Stimulated activated naive CD8-positive, alpha-beta T cell treated with anti-CD3 and anti-CD28 coated beads, Interleukin-15, Interleukin-2, amounts not matched to agents 100 ng/mL and 50 ng/mL, for 24 hours (primary cell): Measurements from ENCODE around the gene ASIC3.

Experiments used
- H3K27ac Mint-ChIP-seq: one replicate; pipeline ENCODE4 v1.8.0; 2021; ENCODE audit warnings: mild to moderate bottlenecking, mixed read lengths
- H3K27me3 Mint-ChIP-seq: one replicate; pipeline ENCODE4 v1.8.0; 2021; ENCODE audit warnings: mixed read lengths
- H3K36me3 Mint-ChIP-seq: one replicate; pipeline ENCODE4 v1.8.0; 2021; ENCODE audit warnings: low read depth, mixed read lengths
- H3K4me1 Mint-ChIP-seq: one replicate; pipeline ENCODE4 v1.8.0; 2021; ENCODE audit warnings: low read depth, mixed read lengths
- H3K4me3 Mint-ChIP-seq: one replicate; pipeline ENCODE4 v1.8.0; 2021; ENCODE audit warnings: mild to moderate bottlenecking, mixed read lengths
- H3K9me3 Mint-ChIP-seq: one replicate; pipeline ENCODE4 v1.8.0; 2021; ENCODE audit warnings: mixed read lengths

Gene ASIC3

GRCh38 chr7:151053096-151053495, 4.8 kb downstream of the ASIC3 start:
- no peaks in the 10 kb centered on the region for H3K27me3 Mint-ChIP-seq
- H3K9me3 Mint-ChIP-seq: no peaks in the 10 kb centered on the region
- no peak overlapping the region for H3K27ac Mint-ChIP-seq
- H3K4me1 Mint-ChIP-seq: peaks cover 13% of the 10 kb centered on the region
- no peaks in the 10 kb centered on the region for H3K36me3 Mint-ChIP-seq
- H3K4me3 Mint-ChIP-seq: no peak overlapping the region

DNA sequence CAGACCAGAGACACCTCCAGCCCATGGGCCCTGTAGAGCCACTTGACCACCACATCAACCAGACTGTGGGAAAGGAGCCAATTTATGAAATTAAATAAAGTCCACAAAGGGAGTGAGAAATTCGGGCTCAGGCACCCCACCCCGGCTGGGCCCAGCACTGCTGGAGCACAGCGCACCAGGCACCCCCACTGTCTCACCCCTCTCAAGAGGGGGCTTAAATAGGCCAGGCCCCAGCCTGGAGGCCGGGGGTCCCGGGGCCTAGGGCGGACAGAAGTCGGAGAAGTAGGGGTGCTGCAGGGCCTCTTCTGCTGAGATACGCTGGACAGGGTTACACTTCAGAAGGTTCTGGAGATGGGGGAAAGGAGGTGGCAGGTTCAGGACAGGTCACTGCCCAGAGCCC, 5.4 kb downstream of the ASIC3 start:
- Mint-ChIP-seq H3K4me1 (peaks cover 19% of the 10 kb centered on the region), H3K9me3 (no peaks in the 10 kb centered on the region), H3K27me3 (no peaks in the 10 kb centered on the region), H3K36me3 (no peaks in the 10 kb centered on the region), H3K27ac (no peak overlapping the region), H3K4me3 (no peak overlapping the region)

DNA sequence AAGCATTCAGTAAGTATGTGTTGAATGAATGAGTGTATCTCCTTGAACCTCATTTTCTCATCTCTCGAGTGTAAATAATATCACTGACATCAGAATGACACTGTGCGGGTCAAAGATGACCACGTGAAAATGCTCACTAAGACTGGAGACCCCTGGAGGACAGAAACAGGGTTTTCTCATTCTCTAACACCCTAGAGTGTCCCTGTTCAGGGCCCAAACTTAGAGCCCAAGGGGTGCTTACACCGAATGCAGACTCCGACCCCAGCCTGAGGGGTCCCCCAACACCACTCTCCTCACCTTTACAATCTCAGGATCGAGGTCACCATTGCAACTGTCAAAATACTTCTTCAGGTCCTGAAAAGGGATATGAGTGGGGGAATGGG, 7.9 kb downstream of the ASIC3 start:
- H3K4me3 Mint-ChIP-seq: peak overlapping the region; percentile 93
- no peak overlapping the region for H3K27ac Mint-ChIP-seq
- no peaks in the 10 kb centered on the region for H3K9me3 Mint-ChIP-seq
- no peaks in the 10 kb centered on the region for H3K27me3 Mint-ChIP-seq
- no peaks in the 10 kb centered on the region for H3K36me3 Mint-ChIP-seq
- peaks cover 30% of the 10 kb centered on the region for H3K4me1 Mint-ChIP-seq

- H3K27me3 Mint-ChIP-seq: no peaks in the 10 kb centered on the region
- H3K36me3 Mint-ChIP-seq: no peaks in the 10 kb centered on the region
- H3K27ac Mint-ChIP-seq: peak overlapping the region; percentile 16
- peaks cover 34% of the 10 kb centered on the region for H3K4me1 Mint-ChIP-seq
- peak overlapping the region; percentile 93 for H3K4me3 Mint-ChIP-seq
- H3K9me3 Mint-ChIP-seq: no peaks in the 10 kb centered on the region
Observed at GRCh38 chr7:151056666-151057505, 8.6 kb downstream of the ASIC3 start.

DNA sequence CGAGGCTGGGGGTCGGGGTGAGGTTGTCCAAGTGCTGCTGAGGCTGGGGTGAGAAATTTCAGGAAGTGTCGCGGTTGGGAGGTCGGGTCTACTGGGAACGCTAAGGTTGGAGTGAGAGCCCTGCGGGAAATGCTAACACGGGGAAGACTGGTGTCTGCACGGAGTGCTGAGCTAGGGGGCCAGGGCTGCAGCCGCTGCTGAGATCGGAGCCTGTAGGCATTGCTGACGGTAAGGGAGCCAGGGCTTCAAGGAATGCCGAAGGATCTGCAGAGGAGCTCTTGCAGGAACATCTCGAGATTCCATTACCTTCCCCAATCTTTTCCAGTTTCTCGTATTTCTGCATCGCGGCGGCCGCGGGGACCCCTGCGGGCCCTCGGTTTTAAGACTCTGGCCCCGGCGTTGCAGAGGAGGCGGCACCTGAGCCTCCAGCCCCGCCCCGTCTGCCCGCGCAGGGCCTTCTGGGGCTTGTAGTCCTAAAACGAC, 9.2 kb downstream of the ASIC3 start, which contains the start of gene CDK5:
CDK5 (minus strand) TSS at position 392 of the 483 bp plus-strand sequence; CDS start at position 343, 49 bp downstream.
- no peaks in the 10 kb centered on the region for H3K36me3 Mint-ChIP-seq
- peaks cover 34% of the 10 kb centered on the region for H3K4me1 Mint-ChIP-seq
- H3K27ac Mint-ChIP-seq: peak within 1 kb of the TSS; percentile 91
- peak within 1 kb of the TSS; percentile 93 for H3K4me3 Mint-ChIP-seq
- no peaks in the 10 kb centered on the region for H3K27me3 Mint-ChIP-seq
- H3K9me3 Mint-ChIP-seq: no peaks in the 10 kb centered on the region

- peaks cover 34% of the 10 kb centered on the region for H3K4me1 Mint-ChIP-seq
- peak overlapping the region; percentile 91 for H3K27ac Mint-ChIP-seq
- H3K36me3 Mint-ChIP-seq: no peaks in the 10 kb centered on the region
- H3K9me3 Mint-ChIP-seq: no peaks in the 10 kb centered on the region
- peak overlapping the region; percentile 93 for H3K4me3 Mint-ChIP-seq
- H3K27me3 Mint-ChIP-seq: no peaks in the 10 kb centered on the region
Observed at GRCh38 chr7:151057989-151058780, 9.9 kb downstream of the ASIC3 start.

- no peaks in the 10 kb centered on the region for H3K9me3 Mint-ChIP-seq
- peak overlapping the region; percentile 91 for H3K27ac Mint-ChIP-seq
- no peaks in the 10 kb centered on the region for H3K36me3 Mint-ChIP-seq
- peaks cover 34% of the 10 kb centered on the region for H3K4me1 Mint-ChIP-seq
- H3K27me3 Mint-ChIP-seq: no peaks in the 10 kb centered on the region
- H3K4me3 Mint-ChIP-seq: peak overlapping the region; percentile 93
Observed at GRCh38 chr7:151058781-151059366, 10.5 kb downstream of the ASIC3 start.

DNA sequence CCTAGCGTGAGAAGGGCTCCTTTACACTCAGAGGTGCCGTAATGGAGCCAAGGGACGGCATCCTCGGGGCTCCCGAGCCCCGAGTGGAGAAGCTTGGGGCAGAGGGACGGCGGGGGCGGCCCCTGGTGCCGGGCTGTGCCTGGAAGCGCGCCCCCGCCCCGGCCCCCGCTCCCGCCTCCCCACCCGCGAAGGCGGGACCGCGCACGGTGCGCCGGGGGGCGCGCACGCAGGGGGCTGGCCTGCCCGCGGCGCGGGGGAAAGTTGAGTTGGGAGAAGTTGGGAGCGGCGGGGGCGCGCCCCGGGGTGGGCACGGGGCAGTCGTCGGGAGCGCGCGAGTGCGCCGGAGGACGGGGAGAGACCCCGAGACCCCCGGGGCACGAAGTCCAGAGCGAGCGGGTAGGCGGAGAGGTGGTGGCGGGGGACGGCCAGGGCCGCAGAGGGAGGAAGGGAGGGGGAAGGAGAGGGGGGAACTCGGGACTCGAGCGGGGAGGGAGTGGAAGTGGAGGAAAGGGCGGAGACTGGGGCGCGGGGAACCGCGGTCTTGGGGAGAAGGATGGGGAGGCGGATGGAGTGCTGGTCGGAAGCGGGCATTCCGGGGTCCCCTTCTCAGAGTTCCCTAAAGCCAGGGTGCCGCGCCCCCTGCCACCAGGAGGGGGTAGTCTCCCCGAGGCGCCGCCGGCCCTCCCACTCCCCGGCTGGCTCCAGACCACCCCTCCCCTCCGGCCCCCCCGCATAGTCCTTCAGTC, 11.2 kb downstream of the ASIC3 start, which contains the start of gene SLC4A2:
SLC4A2 (plus strand) TSS at position 223 of the 746 bp plus-strand sequence. CDS start 2,399 bp downstream, outside the sequence.
- H3K27me3 Mint-ChIP-seq: no peaks in the 10 kb centered on the region
- no peaks in the 10 kb centered on the region for H3K9me3 Mint-ChIP-seq
- no peaks in the 10 kb centered on the region for H3K36me3 Mint-ChIP-seq
- H3K4me3 Mint-ChIP-seq: peak within 1 kb of the TSS; percentile 93
- H3K27ac Mint-ChIP-seq: peak within 1 kb of the TSS; percentile 91
- H3K4me1 Mint-ChIP-seq: peaks cover 34% of the 10 kb centered on the region

DNA sequence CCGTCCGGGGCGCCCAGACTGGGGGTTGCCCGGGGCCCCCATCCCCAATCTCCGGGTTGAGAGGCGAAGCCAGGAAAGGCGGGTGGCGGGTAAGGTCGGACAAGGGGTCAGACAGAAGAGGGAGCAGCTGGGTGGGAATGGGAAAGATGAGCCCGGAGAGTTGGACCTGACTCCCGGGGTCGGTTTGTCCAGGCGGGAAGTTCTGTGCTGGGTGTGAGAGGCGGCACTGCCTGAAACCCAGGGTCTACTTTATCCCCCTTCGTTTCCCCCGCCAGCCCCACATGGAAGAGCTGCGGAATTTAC, 11.7 kb downstream of the ASIC3 start:
- no peaks in the 10 kb centered on the region for H3K27me3 Mint-ChIP-seq
- no peaks in the 10 kb centered on the region for H3K9me3 Mint-ChIP-seq
- H3K4me1 Mint-ChIP-seq: peaks cover 34% of the 10 kb centered on the region
- no peaks in the 10 kb centered on the region for H3K36me3 Mint-ChIP-seq
- H3K4me3 Mint-ChIP-seq: peak overlapping the region; percentile 93
- peak overlapping the region; percentile 31 for H3K27ac Mint-ChIP-seq

GRCh38 chr7:151060416-151061212, 12.3 kb downstream of the ASIC3 start:
- H3K4me3 Mint-ChIP-seq: peak overlapping the region; percentile 93
- H3K27me3 Mint-ChIP-seq: no peaks in the 10 kb centered on the region
- H3K9me3 Mint-ChIP-seq: no peaks in the 10 kb centered on the region
- peaks cover 34% of the 10 kb centered on the region for H3K4me1 Mint-ChIP-seq
- H3K27ac Mint-ChIP-seq: peak overlapping the region; percentile 31
- peaks cover 5% of the 10 kb centered on the region for H3K36me3 Mint-ChIP-seq

GRCh38 chr7:151061213-151062110, 13.1 kb downstream of the ASIC3 start:
- H3K27me3 Mint-ChIP-seq: no peaks in the 10 kb centered on the region
- peaks cover 5% of the 10 kb centered on the region for H3K36me3 Mint-ChIP-seq
- no peaks in the 10 kb centered on the region for H3K9me3 Mint-ChIP-seq
- H3K27ac Mint-ChIP-seq: peak overlapping the region; percentile 61
- H3K4me3 Mint-ChIP-seq: peak overlapping the region; percentile 93
- H3K4me1 Mint-ChIP-seq: peaks cover 34% of the 10 kb centered on the region

- H3K27ac Mint-ChIP-seq: no peak overlapping the region
- H3K27me3 Mint-ChIP-seq: no peaks in the 10 kb centered on the region
- H3K4me1 Mint-ChIP-seq: peaks cover 29% of the 10 kb centered on the region
- H3K36me3 Mint-ChIP-seq: peaks cover 8% of the 10 kb centered on the region
- H3K4me3 Mint-ChIP-seq: no peak overlapping the region
- H3K9me3 Mint-ChIP-seq: no peaks in the 10 kb centered on the region
Observed at GRCh38 chr7:151062111-151062398, 13.7 kb downstream of the ASIC3 start.
